D721Med (cell line): ENCODE results near the gene NR2F6.
"Not testable (repeated sequence)": the region's sequence is repeated elsewhere in the genome, so short reads cannot be mapped to it uniquely, and the experiment has no call there.

Source experiments
- DNase-seq: peaks from one replicate; pipeline ENCODE4 v3.0.0; 2011; ENCODE audit warnings: low spot score; ENCODE audit not compliant: insufficient read length
- FAIRE-seq: peaks from 2 replicates; lab custom pipeline; 2011; peaks lifted over from hg19 to GRCh38; lab: Jason Lieb, UNC
- TF ChIP-seq, protein P1 (sequence below): IDR thresholded peaks from 2 replicates; pipeline ENCODE4 v1.5.1; 2012; ENCODE audit warnings: mild to moderate bottlenecking, control low read depth; ENCODE audit not compliant: insufficient read depth; ENCODE audit errors: missing control alignments

The NR2F6 gene

GRCh38 chr19:17275441-17276175 lies 29.9 kb upstream of the NR2F6 start:
- FAIRE-seq, result no peak
- TF ChIP-seq, protein P1, sequence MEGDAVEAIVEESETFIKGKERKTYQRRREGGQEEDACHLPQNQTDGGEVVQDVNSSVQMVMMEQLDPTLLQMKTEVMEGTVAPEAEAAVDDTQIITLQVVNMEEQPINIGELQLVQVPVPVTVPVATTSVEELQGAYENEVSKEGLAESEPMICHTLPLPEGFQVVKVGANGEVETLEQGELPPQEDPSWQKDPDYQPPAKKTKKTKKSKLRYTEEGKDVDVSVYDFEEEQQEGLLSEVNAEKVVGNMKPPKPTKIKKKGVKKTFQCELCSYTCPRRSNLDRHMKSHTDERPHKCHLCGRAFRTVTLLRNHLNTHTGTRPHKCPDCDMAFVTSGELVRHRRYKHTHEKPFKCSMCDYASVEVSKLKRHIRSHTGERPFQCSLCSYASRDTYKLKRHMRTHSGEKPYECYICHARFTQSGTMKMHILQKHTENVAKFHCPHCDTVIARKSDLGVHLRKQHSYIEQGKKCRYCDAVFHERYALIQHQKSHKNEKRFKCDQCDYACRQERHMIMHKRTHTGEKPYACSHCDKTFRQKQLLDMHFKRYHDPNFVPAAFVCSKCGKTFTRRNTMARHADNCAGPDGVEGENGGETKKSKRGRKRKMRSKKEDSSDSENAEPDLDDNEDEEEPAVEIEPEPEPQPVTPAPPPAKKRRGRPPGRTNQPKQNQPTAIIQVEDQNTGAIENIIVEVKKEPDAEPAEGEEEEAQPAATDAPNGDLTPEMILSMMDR, result no peak

GRCh38 chr19:17274892-17275291 lies 29.2 kb upstream of the NR2F6 start:
- not testable (repeated sequence) for FAIRE-seq, DNase-seq

More at GRCh38 chr19:17275441-17276175, 29.9 kb upstream of the NR2F6 start:
- no peak for DNase-seq

- no peak for DNase-seq
- TF ChIP-seq, protein P1, result no peak
- no peak for FAIRE-seq
Measured at GRCh38 chr19:17268754-17269153, 23.0 kb upstream of the NR2F6 start.

DNA sequence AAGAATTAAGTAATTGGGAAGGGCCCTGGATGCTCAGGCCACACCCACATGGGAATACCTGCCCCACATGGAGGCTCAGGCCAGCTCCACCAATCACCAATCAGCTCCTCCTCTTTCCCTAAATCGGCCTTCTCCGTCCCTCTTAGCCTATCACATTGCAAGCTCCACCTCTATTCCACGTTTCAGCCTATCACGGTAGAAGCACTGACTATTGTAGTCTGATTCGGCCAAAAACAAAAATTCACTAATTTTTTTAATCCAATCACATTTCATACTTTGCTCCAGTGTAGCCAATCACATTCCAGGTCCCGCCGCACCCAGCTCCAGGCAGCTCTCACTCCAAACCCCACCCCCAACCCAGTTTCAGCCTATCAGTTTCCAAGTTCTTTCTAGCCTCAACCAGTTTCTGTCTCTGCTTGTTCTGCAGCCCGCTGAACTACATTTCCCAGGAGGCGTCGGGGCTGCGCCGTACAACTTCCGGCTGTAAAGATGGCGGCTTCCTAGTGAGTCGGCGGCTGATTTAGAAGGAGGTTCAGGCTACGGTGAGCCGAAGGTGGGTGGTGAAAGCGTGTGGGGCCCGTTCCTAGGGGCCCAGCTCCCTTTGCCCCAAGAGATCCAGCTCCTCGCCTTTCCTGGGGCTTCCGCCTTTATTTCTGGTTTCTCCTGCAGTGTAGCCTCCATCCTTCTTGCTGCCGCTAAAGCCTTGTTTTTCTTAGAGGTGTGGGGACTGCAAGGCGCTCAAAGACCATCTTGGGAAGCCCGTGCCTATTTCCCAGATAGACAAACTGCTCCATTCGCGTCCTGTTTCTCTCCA lies 21.5 kb upstream of the NR2F6 start, which contains the start of gene BABAM1:
Gene BABAM1, plus strand, starts transcription at position 469 of the 814 bp plus-strand sequence. CDS start 1,364 bp downstream, outside the sequence.
- no peak for FAIRE-seq
- TF ChIP-seq, protein P1, result no peak

DNA sequence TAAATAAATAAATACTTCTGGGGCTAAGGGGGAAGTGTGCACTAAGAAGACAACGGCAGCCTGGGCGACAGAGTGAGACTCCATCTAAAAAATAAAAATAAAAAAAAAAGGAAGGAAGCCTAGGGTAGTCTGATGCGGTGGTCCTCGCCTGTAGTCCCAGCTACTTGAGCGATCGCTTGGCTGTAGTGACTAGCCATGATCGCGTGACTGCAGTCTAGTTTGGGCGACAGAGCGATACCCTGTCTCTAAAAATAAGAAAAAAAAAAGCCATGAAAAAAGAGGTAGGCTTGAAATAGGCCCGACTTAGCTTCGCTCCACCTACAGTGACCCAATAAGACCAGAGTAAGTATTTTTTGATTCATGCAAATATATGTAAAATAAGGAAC lies 20.9 kb upstream of the NR2F6 start:
- no peak for FAIRE-seq
- no peak for DNase-seq
- TF ChIP-seq, protein P1, result no peak

More for the DNA sequence above, 21.5 kb upstream of the NR2F6 start, which contains the start of gene BABAM1:
- peak; percentile 92 for DNase-seq

- DNase-seq (no peak), FAIRE-seq (no peak)
- TF ChIP-seq, protein P1, result no peak
Measured at GRCh38 chr19:17266026-17266425, 20.3 kb upstream of the NR2F6 start.

DNA sequence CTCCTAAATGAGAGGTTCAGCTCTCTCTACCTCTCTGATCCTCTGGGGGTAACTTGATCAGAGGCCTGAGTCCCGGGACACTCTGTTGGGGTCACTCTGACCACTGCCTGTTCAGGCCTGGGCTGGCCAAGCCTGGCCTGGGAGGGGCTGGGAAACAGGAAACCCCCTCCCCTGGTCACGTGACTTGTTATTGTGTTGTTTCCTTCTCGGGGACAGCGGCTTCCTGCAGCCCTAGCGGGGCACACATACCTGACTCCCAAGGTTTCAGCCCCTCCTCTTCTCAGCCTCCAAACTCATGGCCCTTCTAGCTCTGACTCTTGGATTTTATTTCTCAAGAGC lies 18.9 kb upstream of the NR2F6 start, which contains the start of gene USHBP1:
Gene USHBP1, minus strand, starts transcription at position 105 of the 339 bp plus-strand sequence. CDS start 446 bp downstream, outside the sequence.
- FAIRE-seq, result no peak
- DNase-seq, result no peak

More for the DNA sequence above, 18.9 kb upstream of the NR2F6 start, which contains the start of gene USHBP1:
- TF ChIP-seq, protein P1, result no peak
